Activated CD4-positive, alpha-beta memory T cell treated with anti-CD3 and anti-CD28 coated beads, Interleukin-2, amount 10 ng/mL, durations not matched to agents 7 days and 5 days (primary cell): ENCODE results near the gene TMEM54. TPM values are rescaled to one million over a fixed set of nuclear protein-coding genes. Genes with fewer than 3 reads are reported as not detected.

ENCODE experiments used
- CTCF ChIA-PET: fragments of 350-600 bp; sonication (Branson Sonifier 250); formaldehyde crosslinking; loops from one replicate; lab custom pipeline; 2021; ENCODE audit warnings: antibody characterized with exemption, inconsistent platforms; lab: Charles Lee
- POLR2A ChIA-PET: fragments of 350-600 bp; sonication (Branson Sonifier 250); formaldehyde crosslinking; loops from one replicate; lab custom pipeline; 2021; ENCODE audit warnings: antibody characterized with exemption; lab: Charles Lee
- DNase-seq: peaks from one replicate; pipeline ENCODE4 v3.0.0-alpha.2; 2020
- H3K27ac Mint-ChIP-seq: one replicate; pipeline ENCODE4 v1.8.0; 2021; ENCODE audit warnings: mild to moderate bottlenecking, mixed read lengths
- H3K27me3 Mint-ChIP-seq: one replicate; pipeline ENCODE4 v1.8.0; 2021; ENCODE audit warnings: mixed read lengths
- H3K36me3 Mint-ChIP-seq: one replicate; pipeline ENCODE4 v1.8.0; 2021; ENCODE audit warnings: low read depth, mixed read lengths
- H3K4me1 Mint-ChIP-seq: one replicate; pipeline ENCODE4 v1.8.0; 2021; ENCODE audit warnings: mixed read lengths
- H3K4me3 Mint-ChIP-seq: one replicate; pipeline ENCODE4 v1.8.0; 2021; ENCODE audit warnings: mild to moderate bottlenecking, mixed read lengths
- H3K9me3 Mint-ChIP-seq: one replicate; pipeline ENCODE4 v1.8.0; 2021; ENCODE audit warnings: mixed read lengths
- total RNA-seq, 2 experiments: library from RNA; stranded (reverse); gene quantifications; one replicate each; pipeline ENCODE4 v1.2.3, GENCODE V29; 2021

TMEM54 gene
- total RNA-seq, 2 experiments from 2014 or later, result not detected

GRCh38 chr1:32881871-32882850 is 19.0 kb downstream of the TMEM54 start:
- Mint-ChIP-seq H3K27ac (no peak overlapping the region), H3K4me1 (peaks cover 3% of the 10 kb centered on the region), H3K36me3 (no peaks in the 10 kb centered on the region), H3K9me3 (no peaks in the 10 kb centered on the region), H3K27me3 (peaks cover 39% of the 10 kb centered on the region), H3K4me3 (no peak overlapping the region)
- CTCF ChIA-PET, result interaction anchor here (0.7 to 1.1 kb wide), 2 partner anchors 11 to 203 kb away, joined by 3 read pairs; no protein-coding TSS in a partner anchor
- no peak for DNase-seq
- POLR2A ChIA-PET, result interaction anchor here (1.2 kb wide), 1 partner anchor 57 kb away, joined by 3 read pairs; no protein-coding TSS in a partner anchor

- ChIA-PET POLR2A (interaction anchor here (1.2 kb wide), 1 partner anchor 58 kb away, joined by 3 read pairs; no protein-coding TSS in a partner anchor), CTCF (interaction anchor here (0.7 to 1.1 kb wide), 2 partner anchors 10 to 204 kb away, joined by 3 read pairs; no protein-coding TSS in a partner anchor)
- Mint-ChIP-seq H3K27ac (no peak overlapping the region), H3K4me3 (no peak overlapping the region), H3K9me3 (no peaks in the 10 kb centered on the region), H3K36me3 (no peaks in the 10 kb centered on the region), H3K27me3 (peaks cover 36% of the 10 kb centered on the region), H3K4me1 (peaks cover 3% of the 10 kb centered on the region)
- DNase-seq, result no peak
Observed at GRCh38 chr1:32881291-32881690, 19.9 kb downstream of the TMEM54 start.

GRCh38 chr1:32878637-32879041 is 22.6 kb downstream of the TMEM54 start:
- DNase-seq, result no peak
- no peaks in the 10 kb centered on the region for H3K9me3 Mint-ChIP-seq

GRCh38 chr1:32878183-32878582 is 23.0 kb downstream of the TMEM54 start:
- DNase-seq, result no peak
- ChIA-PET CTCF (interaction anchor here (0.8 to 1.3 kb wide), 4 partner anchors 14 to 755 kb away, joined by 3 to 7 read pairs (median 4); no protein-coding TSS in a partner anchor), POLR2A (interaction anchor here (1.3 kb wide), 1 partner anchor 8 kb away, joined by 4 read pairs; no protein-coding TSS in a partner anchor)
- Mint-ChIP-seq H3K4me3 (no peak overlapping the region), H3K27me3 (peaks cover 29% of the 10 kb centered on the region), H3K9me3 (no peaks in the 10 kb centered on the region), H3K36me3 (no peaks in the 10 kb centered on the region), H3K4me1 (peaks cover 7% of the 10 kb centered on the region), H3K27ac (no peak overlapping the region)

More at GRCh38 chr1:32878637-32879041, 22.6 kb downstream of the TMEM54 start:
- Mint-ChIP-seq H3K4me1 (peaks cover 7% of the 10 kb centered on the region), H3K36me3 (no peaks in the 10 kb centered on the region), H3K27ac (no peak overlapping the region), H3K27me3 (peaks cover 33% of the 10 kb centered on the region), H3K4me3 (no peak overlapping the region)
- POLR2A ChIA-PET, result interaction anchor here (1.3 kb wide), 1 partner anchor 9 kb away, joined by 4 read pairs; no protein-coding TSS in a partner anchor
- CTCF ChIA-PET, result interaction anchor here (0.8 to 1.3 kb wide), 4 partner anchors 14 to 754 kb away, joined by 3 to 7 read pairs (median 4); no protein-coding TSS in a partner anchor

GRCh38 chr1:32877211-32878110 is 23.7 kb downstream of the TMEM54 start:
- H3K36me3 Mint-ChIP-seq, result no peaks in the 10 kb centered on the region
- H3K27ac Mint-ChIP-seq, result no peak overlapping the region
- ChIA-PET POLR2A (interaction anchor here (1.3 kb wide), 1 partner anchor 130 kb away, joined by 3 read pairs; no protein-coding TSS in a partner anchor), CTCF (interaction anchor here (0.6 to 4.0 kb wide), 11 partner anchors 9 to 419 kb away, joined by 3 to 40 read pairs (median 4); partner anchors contain the start of gene HPCA)
- H3K4me1 Mint-ChIP-seq, result peaks cover 7% of the 10 kb centered on the region
- H3K27me3 Mint-ChIP-seq, result peaks cover 32% of the 10 kb centered on the region
- no peak for DNase-seq
- H3K9me3 Mint-ChIP-seq, result no peaks in the 10 kb centered on the region
- H3K4me3 Mint-ChIP-seq, result no peak overlapping the region

- no peaks in the 10 kb centered on the region for H3K9me3 Mint-ChIP-seq
- ChIA-PET POLR2A (interaction anchor here (1.3 kb wide), 1 partner anchor 131 kb away, joined by 3 read pairs; no protein-coding TSS in a partner anchor), CTCF (interaction anchor here (0.6 to 4.0 kb wide), 19 partner anchors 10 to 420 kb away, joined by 3 to 40 read pairs (median 4); partner anchors contain the start of gene HPCA)
- no peak overlapping the region for H3K27ac Mint-ChIP-seq
- DNase-seq, result peak; percentile 74
- H3K36me3 Mint-ChIP-seq, result no peaks in the 10 kb centered on the region
- H3K27me3 Mint-ChIP-seq, result peaks cover 39% of the 10 kb centered on the region
- H3K4me3 Mint-ChIP-seq, result no peak overlapping the region
- peaks cover 9% of the 10 kb centered on the region for H3K4me1 Mint-ChIP-seq
Observed at GRCh38 chr1:32876341-32877210, 24.6 kb downstream of the TMEM54 start.

- no peak for DNase-seq
- H3K4me1 Mint-ChIP-seq, result peaks cover 16% of the 10 kb centered on the region
- POLR2A ChIA-PET, result interaction anchor here (1.0 to 1.2 kb wide), 2 partner anchors 14 to 57 kb away, joined by 3 read pairs; partner anchors contain the start of genes S100PBP and YARS1
- CTCF ChIA-PET, result interaction anchor here (0.6 to 4.0 kb wide), 12 partner anchors 8 to 530 kb away, joined by 3 to 40 read pairs (median 4); no protein-coding TSS in a partner anchor
- H3K27me3 Mint-ChIP-seq, result peaks cover 39% of the 10 kb centered on the region
- H3K4me3 Mint-ChIP-seq, result no peak overlapping the region
- no peaks in the 10 kb centered on the region for H3K9me3 Mint-ChIP-seq
- no peaks in the 10 kb centered on the region for H3K36me3 Mint-ChIP-seq
- no peak overlapping the region for H3K27ac Mint-ChIP-seq
Observed at GRCh38 chr1:32874860-32875752, 26.1 kb downstream of the TMEM54 start.

- no peak for DNase-seq
- no peaks in the 10 kb centered on the region for H3K9me3 Mint-ChIP-seq
- H3K4me3 Mint-ChIP-seq, result no peak overlapping the region
- CTCF ChIA-PET, result interaction anchor here (0.5 to 2.7 kb wide), 5 partner anchors 13 to 353 kb away, joined by 3 to 32 read pairs (median 7); no protein-coding TSS in a partner anchor
- no peaks in the 10 kb centered on the region for H3K36me3 Mint-ChIP-seq
- H3K4me1 Mint-ChIP-seq, result peaks cover 19% of the 10 kb centered on the region
- peaks cover 53% of the 10 kb centered on the region for H3K27me3 Mint-ChIP-seq
- no peak overlapping the region for H3K27ac Mint-ChIP-seq
- POLR2A ChIA-PET, result no interaction called here
Observed at GRCh38 chr1:32873484-32873883, 27.7 kb downstream of the TMEM54 start.

GRCh38 chr1:32872192-32872460 is 29.1 kb downstream of the TMEM54 start:
- H3K27me3 Mint-ChIP-seq, result peaks cover 48% of the 10 kb centered on the region
- peaks cover 19% of the 10 kb centered on the region for H3K4me1 Mint-ChIP-seq
- H3K36me3 Mint-ChIP-seq, result no peaks in the 10 kb centered on the region
- ChIA-PET POLR2A (no interaction called here), CTCF (interaction anchor here (0.8 to 2.7 kb wide), 10 partner anchors 15 to 352 kb away, joined by 3 to 32 read pairs (median 4); no protein-coding TSS in a partner anchor)
- DNase-seq, result no peak
- H3K27ac Mint-ChIP-seq, result no peak overlapping the region
- H3K4me3 Mint-ChIP-seq, result no peak overlapping the region
- no peaks in the 10 kb centered on the region for H3K9me3 Mint-ChIP-seq

GRCh38 chr1:32871364-32872191 is 29.6 kb downstream of the TMEM54 start:
- peaks cover 48% of the 10 kb centered on the region for H3K27me3 Mint-ChIP-seq
- no peak for DNase-seq
- no peak overlapping the region for H3K4me3 Mint-ChIP-seq
- no peaks in the 10 kb centered on the region for H3K9me3 Mint-ChIP-seq
- no peak overlapping the region for H3K27ac Mint-ChIP-seq
- CTCF ChIA-PET, result interaction anchor here (0.6 to 2.7 kb wide), 14 partner anchors 10 to 520 kb away, joined by 3 to 32 read pairs (median 3); no protein-coding TSS in a partner anchor
- peaks cover 19% of the 10 kb centered on the region for H3K4me1 Mint-ChIP-seq
- H3K36me3 Mint-ChIP-seq, result no peaks in the 10 kb centered on the region
- POLR2A ChIA-PET, result no interaction called here
